ENCODE measurements around the gene EHMT1. TPM values are rescaled to one million over a fixed set of nuclear protein-coding genes. Genes with fewer than 3 reads are reported as not detected.

Gene EHMT1
- polyA plus RNA-seq, 2 of the 4 experiments (the other 2 are of a cell fraction): 41.3 to 48.0 TPM

DNA sequence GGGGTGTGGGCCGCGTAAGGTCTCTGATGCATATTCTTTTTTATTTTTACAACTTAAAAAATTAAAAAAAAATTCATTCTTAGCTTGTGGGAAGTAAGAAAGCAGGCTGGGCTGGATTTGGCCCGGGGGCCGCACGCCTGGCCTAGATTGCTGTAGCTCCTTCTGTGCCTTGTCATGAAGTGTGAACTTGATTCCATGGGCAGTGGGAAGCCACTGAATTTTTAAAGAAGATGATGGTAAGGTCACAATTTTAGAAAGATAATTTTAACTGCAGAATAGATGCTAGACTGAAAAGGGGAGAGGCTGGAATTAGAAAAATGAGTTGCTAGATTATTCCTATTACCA lies 56.1 kb downstream of the EHMT1 start:
- no peak overlapping the region for H3K27ac ChIP-seq
- no peak overlapping the region for H3K4me2 ChIP-seq
- WGBS (ENCODE audit: missing lambda C conversion rate): 96% methylated on average over 5 of the region's 5 CpGs
- CTCF ChIA-PET: interaction anchor here (0.7 to 3.4 kb wide), 3 partner anchors 9 to 21 kb away, joined by 3 to 39 read pairs (median 3); no protein-coding TSS in a partner anchor
- no peak for TF ChIP-seq NR3C1 (IDR thresholded peaks at IDR 0.05)
- no peak for TF ChIP-seq ZC3H11A (IDR thresholded peaks at IDR 0.05)
- TF ChIP-seq, protein P1, sequence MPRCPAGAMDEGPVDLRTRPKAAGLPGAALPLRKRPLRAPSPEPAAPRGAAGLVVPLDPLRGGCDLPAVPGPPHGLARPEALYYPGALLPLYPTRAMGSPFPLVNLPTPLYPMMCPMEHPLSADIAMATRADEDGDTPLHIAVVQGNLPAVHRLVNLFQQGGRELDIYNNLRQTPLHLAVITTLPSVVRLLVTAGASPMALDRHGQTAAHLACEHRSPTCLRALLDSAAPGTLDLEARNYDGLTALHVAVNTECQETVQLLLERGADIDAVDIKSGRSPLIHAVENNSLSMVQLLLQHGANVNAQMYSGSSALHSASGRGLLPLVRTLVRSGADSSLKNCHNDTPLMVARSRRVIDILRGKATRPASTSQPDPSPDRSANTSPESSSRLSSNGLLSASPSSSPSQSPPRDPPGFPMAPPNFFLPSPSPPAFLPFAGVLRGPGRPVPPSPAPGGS (IDR thresholded peaks at IDR 0.05): no peak
- no peak for TF ChIP-seq RCOR1 (IDR thresholded peaks at IDR 0.05; ENCODE audit: low read depth, low read length)
- TF ChIP-seq MAZ (IDR thresholded peaks at IDR 0.05; ENCODE audit: borderline replicate concordance, low read depth, low read length): no peak
- TF ChIP-seq EHMT2 (IDR thresholded peaks at IDR 0.05; ENCODE audit: low read depth): no peak
- no peak for TF ChIP-seq HOXB5 (CRISPR knock-in tag; IDR thresholded peaks at IDR 0.05)
- TF ChIP-seq HEYL (CRISPR knock-in tag; IDR thresholded peaks at IDR 0.05): no peak
- peaks cover 17% of the 10 kb centered on the region; the same call in 2 of the 3 replicates for H3K4me1 ChIP-seq
- H3K4me3 ChIP-seq: no peak overlapping the region
- POLR2A ChIA-PET: no interaction called here
- FAIRE-seq (no peak), DNase-seq (ENCODE audit: low read depth in 1 of 2, low spot score in 1 of 2) (no peak), ATAC-seq (no peak)
- H3K9me3 ChIP-seq: no peaks in the 10 kb centered on the region

DNA sequence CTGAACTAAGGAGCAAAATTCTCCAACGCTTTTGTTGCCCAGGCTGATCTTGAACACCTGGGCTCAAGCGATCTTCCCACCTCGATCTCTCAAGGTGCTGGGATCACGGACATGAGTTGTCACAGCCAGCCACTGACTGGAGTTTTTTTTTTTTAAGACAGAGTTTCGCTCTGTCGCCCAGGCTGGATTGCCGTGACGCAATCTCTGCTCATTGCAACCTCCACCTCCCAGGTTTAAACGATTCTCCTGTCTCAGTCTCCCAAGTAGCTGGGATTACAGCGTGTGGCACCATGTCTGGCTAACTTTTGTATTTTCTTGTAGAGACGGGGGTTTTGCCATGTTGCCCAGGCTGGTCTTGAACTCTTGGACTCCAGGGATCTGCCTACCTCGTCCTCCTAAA lies 58.2 kb downstream of the EHMT1 start:
- DNase-seq (ENCODE audit: low read depth in 1 of 2, low spot score in 1 of 2) (no peak), ATAC-seq (no peak), FAIRE-seq (no peak)
- no peak overlapping the region for H3K27ac ChIP-seq
- 91% methylated on average over 12 of the region's 12 CpGs for whole genome bisulfite sequencing (ENCODE audit: missing lambda C conversion rate)
- TF ChIP-seq SREBF2 (IDR thresholded peaks at IDR 0.05) (no peak), CEBPB (IDR thresholded peaks at IDR 0.05) (0 out of 4 replicates have a peak, but pooled peaks of 1 of the 2 experiments have one; percentile 3)
- peaks cover 8% of the 10 kb centered on the region; the same call in 1 of the 3 replicates for H3K4me1 ChIP-seq
- ChIA-PET CTCF (interaction anchor here (0.9 to 1.0 kb wide), 2 partner anchors 12 to 427 kb away, joined by 3 read pairs; no protein-coding TSS in a partner anchor), POLR2A (no interaction called here)
- H3K9me3 ChIP-seq: no peaks in the 10 kb centered on the region
- no peak overlapping the region for H3K4me2 ChIP-seq
- no peak overlapping the region for H3K4me3 ChIP-seq

DNA sequence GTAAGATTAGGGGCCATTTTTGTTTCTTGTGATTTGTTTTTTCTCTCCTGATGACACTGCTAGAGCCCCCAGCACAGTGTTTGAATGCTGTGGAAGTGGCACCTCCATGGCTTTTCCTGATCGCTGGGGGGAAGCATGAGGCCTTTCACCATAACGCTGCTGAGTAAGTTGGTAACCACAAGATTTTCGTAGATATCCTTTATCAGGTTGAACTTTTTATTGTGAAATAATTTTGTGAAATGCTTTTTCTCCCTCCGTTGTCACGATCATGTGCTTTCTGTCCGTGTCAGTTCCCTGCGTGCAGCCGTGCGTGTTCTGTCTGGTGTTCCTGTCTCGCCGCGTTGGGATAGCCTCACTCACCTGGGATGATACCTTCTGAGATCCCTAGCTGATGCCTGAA lies 59.4 kb downstream of the EHMT1 start:
- ATAC-seq: no peak
- Histone ChIP-seq H3K4me3 (no peak overlapping the region), H3K4me2 (no peak overlapping the region), H3K4me1 (peaks cover under 1% of the 10 kb centered on the region; the same call in 1 of the 3 replicates), H3K27ac (no peak overlapping the region), H3K9me3 (no peaks in the 10 kb centered on the region)
- POLR2A ChIA-PET: no interaction called here
- TF ChIP-seq ZSCAN20 (CRISPR knock-in tag; IDR thresholded peaks at IDR 0.05): no peak
- TF ChIP-seq, protein P2, sequence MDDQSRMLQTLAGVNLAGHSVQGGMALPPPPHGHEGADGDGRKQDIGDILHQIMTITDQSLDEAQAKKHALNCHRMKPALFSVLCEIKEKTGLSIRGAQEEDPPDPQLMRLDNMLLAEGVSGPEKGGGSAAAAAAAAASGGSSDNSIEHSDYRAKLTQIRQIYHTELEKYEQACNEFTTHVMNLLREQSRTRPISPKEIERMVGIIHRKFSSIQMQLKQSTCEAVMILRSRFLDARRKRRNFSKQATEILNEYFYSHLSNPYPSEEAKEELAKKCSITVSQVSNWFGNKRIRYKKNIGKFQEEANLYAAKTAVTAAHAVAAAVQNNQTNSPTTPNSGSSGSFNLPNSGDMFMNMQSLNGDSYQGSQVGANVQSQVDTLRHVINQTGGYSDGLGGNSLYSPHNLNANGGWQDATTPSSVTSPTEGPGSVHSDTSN (IDR thresholded peaks at IDR 0.05): no peak
- no peak for TF ChIP-seq BHLHE40 (IDR thresholded peaks at IDR 0.05; ENCODE audit: low read depth, low read length)
- WGBS (ENCODE audit: missing lambda C conversion rate): 97% methylated on average over 12 of the region's 12 CpGs
- FAIRE-seq: no peak
- CTCF ChIA-PET: interaction anchor here (0.6 kb wide), 1 partner anchor 12 kb away, joined by 5 read pairs; no protein-coding TSS in a partner anchor
- no peak for DNase-seq (ENCODE audit: low read depth in 1 of 2, low spot score in 1 of 2)

DNA sequence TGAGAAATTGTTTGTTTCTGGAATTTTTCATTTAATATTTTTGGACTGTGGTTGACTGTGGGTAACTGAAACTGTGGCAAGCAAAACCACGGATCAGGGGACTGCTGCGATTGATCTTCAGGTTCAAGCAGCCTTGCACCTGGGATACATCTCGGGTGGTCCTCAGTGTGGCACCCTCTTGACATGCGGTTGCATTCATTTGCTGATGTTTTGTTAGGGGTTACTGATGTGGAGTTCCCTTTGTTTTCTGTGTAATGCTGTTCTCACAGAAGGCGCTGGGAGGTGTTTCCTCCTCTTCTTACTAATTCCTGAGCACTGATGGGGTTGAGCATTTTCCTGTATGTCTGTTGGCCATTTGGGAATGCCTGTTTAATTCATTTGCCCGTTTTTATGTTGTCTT lies 60.4 kb downstream of the EHMT1 start:
- CTCF ChIA-PET: interaction anchor here (0.6 to 0.7 kb wide), 2 partner anchors 136 to 276 kb away, joined by 3 to 4 read pairs; no protein-coding TSS in a partner anchor
- no peak for FAIRE-seq

More for the DNA sequence above, 60.4 kb downstream of the EHMT1 start:
- TF ChIP-seq POLR2A (IDR thresholded peaks at IDR 0.05; ENCODE audit: low read length): no peak
- no peak for TF ChIP-seq CBX8 (IDR thresholded peaks at IDR 0.05)
- TF ChIP-seq, protein P3, sequence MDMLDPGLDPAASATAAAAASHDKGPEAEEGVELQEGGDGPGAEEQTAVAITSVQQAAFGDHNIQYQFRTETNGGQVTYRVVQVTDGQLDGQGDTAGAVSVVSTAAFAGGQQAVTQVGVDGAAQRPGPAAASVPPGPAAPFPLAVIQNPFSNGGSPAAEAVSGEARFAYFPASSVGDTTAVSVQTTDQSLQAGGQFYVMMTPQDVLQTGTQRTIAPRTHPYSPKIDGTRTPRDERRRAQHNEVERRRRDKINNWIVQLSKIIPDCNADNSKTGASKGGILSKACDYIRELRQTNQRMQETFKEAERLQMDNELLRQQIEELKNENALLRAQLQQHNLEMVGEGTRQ (IDR thresholded peaks at IDR 0.05): no peak
- TF ChIP-seq CHD4 (IDR thresholded peaks at IDR 0.05; ENCODE audit: borderline replicate concordance): no peak
- no peak for TF ChIP-seq ZNF302 (CRISPR knock-in tag; IDR thresholded peaks at IDR 0.05)
- TF ChIP-seq ZSCAN20 (CRISPR knock-in tag; IDR thresholded peaks at IDR 0.05): no peak
- no peak for TF ChIP-seq FOSB (CRISPR knock-in tag; IDR thresholded peaks at IDR 0.05)
- TF ChIP-seq CHD2 (IDR thresholded peaks at IDR 0.05; ENCODE audit: low read length, partially characterized antibody): no peak
- no peak for TF ChIP-seq CBX2 (IDR thresholded peaks at IDR 0.05; ENCODE audit: borderline replicate concordance, low read depth)
- no peak for TF ChIP-seq FOSL2 (IDR thresholded peaks at IDR 0.05)
- TF ChIP-seq FOSL2 (CRISPR knock-in tag; IDR thresholded peaks at IDR 0.05): no peak
- H3K4me3 ChIP-seq: no peak overlapping the region
- POLR2A ChIA-PET: no interaction called here
- H3K4me1 ChIP-seq: no peaks in the 10 kb centered on the region
- 82% methylated on average over 6 of the region's 6 CpGs for WGBS (ENCODE audit: missing lambda C conversion rate)
- no peaks in the 10 kb centered on the region for H3K9me3 ChIP-seq
- ATAC-seq (no peak), DNase-seq (ENCODE audit: low read depth in 1 of 2, low spot score in 1 of 2) (no peak)
- H3K4me2 ChIP-seq: no peak overlapping the region
- H3K27ac ChIP-seq: no peak overlapping the region

Measured in A549 (cell line).